Measurements from ENCODE around the gene HOXB5. TPM values are rescaled to one million over a fixed set of nuclear protein-coding genes. Genes with fewer than 3 reads are reported as not detected.

Gene HOXB5
- total RNA-seq, 1 experiment from 2014 or later = not detected

GRCh38 chr17:48551596-48552465 lies 41.7 kb downstream of the HOXB5 start:
- no peaks in the 10 kb centered on the region for H3K9me3 ChIP-seq (ENCODE audit: control insufficient read depth, low read depth, low read length)
- H3K18ac ChIP-seq (ENCODE audit: insufficient read length, low read depth, low read length) = no peak overlapping the region
- no peak overlapping the region for H4K5ac ChIP-seq (ENCODE audit: insufficient read length, low read depth, low read length)
- H3K79me1 ChIP-seq (ENCODE audit: insufficient read depth, low read depth, low read length, poor library complexity, severe bottlenecking) = no peaks in the 10 kb centered on the region
- H3K4me2 ChIP-seq (ENCODE audit: insufficient read depth, insufficient read length, low read length) = no peak overlapping the region
- peaks cover 24 to 53% of the 10 kb centered on the region in 2 experiments for H3K4me1 Mint-ChIP-seq
- H3K23me2 ChIP-seq (ENCODE audit: insufficient read length, low read depth, low read length, poor library complexity, severe bottlenecking) = no peaks in the 10 kb centered on the region
- H2BK15ac ChIP-seq (ENCODE audit: low read depth, low read length) = no peak overlapping the region
- no peak overlapping the region for H3K9ac ChIP-seq (ENCODE audit: extremely low read depth, insufficient read length, low read length)
- no peak overlapping the region for H2AK5ac ChIP-seq (ENCODE audit: insufficient read length, low read length)
- H2BK12ac ChIP-seq (ENCODE audit: insufficient read length, low read depth, low read length) = no peak overlapping the region
- no peak overlapping the region for H4K91ac ChIP-seq (ENCODE audit: insufficient read length, low read depth, low read length)
- no peak overlapping the region for H2BK20ac ChIP-seq (ENCODE audit: low read depth, low read length, poor library complexity, severe bottlenecking)
- no peak overlapping the region for H3K14ac ChIP-seq (ENCODE audit: insufficient read depth, low read length)
- no peak overlapping the region for H2AFZ ChIP-seq (ENCODE audit: low read length)
- H3K36me3 Mint-ChIP-seq (ENCODE audit: insufficient read depth in 1 of 3, low read depth in 3 of 3) = no peaks in the 10 kb centered on the region
- no peak overlapping the region for H3K4ac ChIP-seq (ENCODE audit: low read depth, low read length)
- H3K27me3 ChIP-seq (ENCODE audit: insufficient read depth, low read length) = peaks cover 91% of the 10 kb centered on the region
- H4K20me1 ChIP-seq (ENCODE audit: control insufficient read depth, insufficient read depth, insufficient read length) = peaks cover 3% of the 10 kb centered on the region
- H3K27ac ChIP-seq (ENCODE audit: insufficient read length, low read depth, low read length) = no peak overlapping the region
- peaks cover 99% of the 10 kb centered on the region for H3K27me3 Mint-ChIP-seq (ENCODE audit: low read depth)
- H3K9me3 Mint-ChIP-seq = peaks cover 11 to 13% of the 10 kb centered on the region in 2 experiments; a peak in 4 of 5 replicates
- no peak overlapping the region for H3K23ac ChIP-seq (ENCODE audit: insufficient read length, low read depth, low read length)
- TF ChIP-seq, protein P1, sequence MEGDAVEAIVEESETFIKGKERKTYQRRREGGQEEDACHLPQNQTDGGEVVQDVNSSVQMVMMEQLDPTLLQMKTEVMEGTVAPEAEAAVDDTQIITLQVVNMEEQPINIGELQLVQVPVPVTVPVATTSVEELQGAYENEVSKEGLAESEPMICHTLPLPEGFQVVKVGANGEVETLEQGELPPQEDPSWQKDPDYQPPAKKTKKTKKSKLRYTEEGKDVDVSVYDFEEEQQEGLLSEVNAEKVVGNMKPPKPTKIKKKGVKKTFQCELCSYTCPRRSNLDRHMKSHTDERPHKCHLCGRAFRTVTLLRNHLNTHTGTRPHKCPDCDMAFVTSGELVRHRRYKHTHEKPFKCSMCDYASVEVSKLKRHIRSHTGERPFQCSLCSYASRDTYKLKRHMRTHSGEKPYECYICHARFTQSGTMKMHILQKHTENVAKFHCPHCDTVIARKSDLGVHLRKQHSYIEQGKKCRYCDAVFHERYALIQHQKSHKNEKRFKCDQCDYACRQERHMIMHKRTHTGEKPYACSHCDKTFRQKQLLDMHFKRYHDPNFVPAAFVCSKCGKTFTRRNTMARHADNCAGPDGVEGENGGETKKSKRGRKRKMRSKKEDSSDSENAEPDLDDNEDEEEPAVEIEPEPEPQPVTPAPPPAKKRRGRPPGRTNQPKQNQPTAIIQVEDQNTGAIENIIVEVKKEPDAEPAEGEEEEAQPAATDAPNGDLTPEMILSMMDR (conservative IDR thresholded peaks at IDR 0.05) = no peak
- no peak overlapping the region for H2BK5ac ChIP-seq (ENCODE audit: insufficient read length, low read length)
- no peak overlapping the region for H3K27ac Mint-ChIP-seq
- no CpG with 5 or more reads among the region's 47 CpGs for WGBS (ENCODE audit: extremely low coverage, insufficient read length, low lambda C conversion rate)
- no peak overlapping the region for H3T11ph ChIP-seq (ENCODE audit: low read length)
- H3K79me2 ChIP-seq (ENCODE audit: insufficient read depth, low read length) = no peaks in the 10 kb centered on the region
- no peak overlapping the region for H3K56ac ChIP-seq (ENCODE audit: insufficient read length, low read depth, low read length)
- no peak overlapping the region for H2BK120ac ChIP-seq (ENCODE audit: low read depth, low read length, poor library complexity, severe bottlenecking)
- H3K4me1 ChIP-seq (ENCODE audit: insufficient read depth, low read length) = peaks cover 3% of the 10 kb centered on the region; the same call in 1 of the 2 replicates
- no peak overlapping the region for H4K8ac ChIP-seq (replicated peaks; ENCODE audit: insufficient read length, low read depth, low read length)
- peak overlapping the region in 1 of 2 experiments; percentile 26; a peak in 1 of 5 replicates for H3K4me3 Mint-ChIP-seq
- DNase-seq = no peak
